Thyroid gland (tissue), 4 donors: ENCODE measurements around the gene DOP1A.

Experiments used
- CTCF ChIP-seq, 6 experiments: fragments of 200-600 bp in 3 of 6; fragments of 450-650 bp in 3 of 6; sonication (generic) in 3 of 6; IDR thresholded peaks; one replicate each; pipeline ENCODE4 v1.5.1; 2016 to 2019; ENCODE audit warnings: antibody characterized with exemption in 6 of 6, mild to moderate bottlenecking in 2 of 6, inconsistent platforms in 1 of 6, moderate library complexity in 1 of 6
- POLR2A ChIP-seq, 2 donors: fragments of 450-650 bp; IDR thresholded peaks; one replicate each; pipeline ENCODE4 v1.6.1; 2017; ENCODE audit warnings: antibody characterized with exemption in 2 of 2, mild to moderate bottlenecking in 2 of 2, moderate library complexity in 1 of 2

GRCh38 chr6:83185096-83185495, 117.6 kb downstream of the DOP1A start:
- TF ChIP-seq CTCF (IDR thresholded peaks at IDR 0.05) (no peak), POLR2A (IDR thresholded peaks at IDR 0.05) (no peak)
